IPS-NIHi11 (cell line): ENCODE measurements around the gene MAGT1.
A peak's percentile ranks its signal among the peaks of the same experiment; 100 is the strongest.
"Not testable (repeated sequence)": the region's sequence is repeated elsewhere in the genome, so short reads cannot be mapped to it uniquely, and the experiment has no call there.

ENCODE experiments used
- DNase-seq: peaks from one replicate; pipeline ENCODE4 v3.0.0; 2012; ENCODE audit warnings: mixed read lengths, low spot score

Gene MAGT1

GRCh38 chrX:77894921-77895886 lies at the start of gene MAGT1:
Gene MAGT1, minus strand, starts transcription at chrX:77895435. Its CDS starts 25 bp downstream, at chrX:77895410.
- peak; percentile 78 for DNase-seq

GRCh38 chrX:77945031-77945430 lies 49.8 kb upstream of the MAGT1 start:
- not testable (repeated sequence) for DNase-seq

GRCh38 chrX:77938083-77938680 lies 42.9 kb upstream of the MAGT1 start:
- no peak for DNase-seq

GRCh38 chrX:77937291-77937690 lies 42.1 kb upstream of the MAGT1 start:
- DNase-seq: no peak

DNA sequence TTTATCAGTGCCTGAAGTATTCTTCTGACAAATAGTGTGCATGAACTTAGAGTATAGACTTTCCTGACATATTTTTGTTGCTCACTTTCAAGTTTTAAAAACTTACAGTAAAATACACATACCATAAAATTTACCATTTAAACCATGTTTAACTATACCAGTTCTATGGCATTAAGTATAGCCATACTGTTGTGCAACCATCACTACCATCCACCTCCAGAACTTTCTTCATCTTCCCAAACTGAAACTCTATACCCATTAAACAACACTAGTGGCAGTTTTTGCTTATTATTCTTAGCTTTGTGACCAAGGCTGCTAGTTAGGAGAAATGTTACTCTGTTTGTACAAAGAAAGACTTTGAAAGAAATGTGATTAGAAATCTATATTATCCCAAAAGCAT lies 41.1 kb upstream of the MAGT1 start:
- DNase-seq: no peak

- DNase-seq: no peak
Observed at GRCh38 chrX:77935886-77936285, 40.7 kb upstream of the MAGT1 start.

GRCh38 chrX:77930581-77930980 lies 35.3 kb upstream of the MAGT1 start:
- no peak for DNase-seq

DNA sequence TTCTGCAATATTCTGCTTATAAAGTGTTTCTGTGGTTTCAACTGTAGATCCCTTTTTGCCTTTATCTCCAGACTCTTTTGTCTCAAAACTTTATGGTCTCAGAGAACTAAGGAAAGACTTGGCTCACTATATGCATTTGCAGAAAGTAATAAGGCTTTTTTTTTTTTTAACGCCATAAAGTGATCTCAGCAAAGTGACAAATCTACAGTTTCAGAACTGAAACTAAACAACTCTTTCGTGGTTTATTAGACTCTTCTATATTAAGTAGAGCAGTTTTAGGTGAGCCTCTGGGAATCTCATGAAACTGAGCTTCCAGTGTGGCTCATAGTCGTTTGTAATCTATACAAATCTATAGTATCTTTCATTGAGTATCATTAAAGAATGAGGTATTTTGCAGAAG lies 30.5 kb upstream of the MAGT1 start:
- no peak for DNase-seq

GRCh38 chrX:77924320-77924859 lies 29.2 kb upstream of the MAGT1 start:
- no peak for DNase-seq

- no peak for DNase-seq
Observed at GRCh38 chrX:77922787-77923186, 27.6 kb upstream of the MAGT1 start.

GRCh38 chrX:77919370-77919769 lies 24.1 kb upstream of the MAGT1 start:
- DNase-seq: not testable (repeated sequence)

DNA sequence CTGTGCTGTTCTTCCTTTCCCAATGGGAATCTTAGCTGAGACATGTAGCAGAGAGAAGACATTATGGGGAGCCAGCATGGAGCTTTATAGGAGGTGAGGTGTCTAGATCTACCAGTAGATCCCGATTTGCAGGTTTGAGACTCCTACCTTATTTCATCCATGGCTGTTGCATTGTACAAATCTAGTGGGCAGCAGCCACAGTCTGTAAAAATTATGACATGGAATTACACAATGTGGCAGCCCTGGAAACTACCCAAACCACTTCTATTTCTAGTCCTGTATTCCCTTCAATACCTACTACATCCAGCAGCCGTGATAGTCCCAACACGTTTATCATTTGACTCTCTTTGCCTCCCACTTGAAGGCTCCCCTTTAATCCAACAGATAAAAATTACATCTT lies 23.3 kb upstream of the MAGT1 start:
- no peak for DNase-seq

GRCh38 chrX:77917294-77917933 lies 22.2 kb upstream of the MAGT1 start:
- DNase-seq: no peak

- peak; percentile 88 for DNase-seq
Observed at GRCh38 chrX:77910108-77910840, 15.0 kb upstream of the MAGT1 start, which contains the start of gene ATP7A. Gene ATP7A, plus strand, starts transcription at chrX:77910693. Its CDS starts 60,949 bp downstream, at chrX:77971642.

- no peak for DNase-seq
Observed at GRCh38 chrX:77901506-77901905, 6.3 kb upstream of the MAGT1 start.

GRCh38 chrX:77900688-77901087 lies 5.5 kb upstream of the MAGT1 start:
- no peak for DNase-seq

- DNase-seq: peak; percentile 44
Observed at GRCh38 chrX:77899081-77899828, 4.0 kb upstream of the MAGT1 start, which contains the start of gene COX7B. Gene COX7B, plus strand, starts transcription at chrX:77899468. Its CDS starts 86 bp downstream, at chrX:77899554.

GRCh38 chrX:77893713-77894112 lies 1.5 kb downstream of the MAGT1 start:
- no peak for DNase-seq

GRCh38 chrX:77892887-77893286 lies 2.3 kb downstream of the MAGT1 start:
- no peak for DNase-seq

DNA sequence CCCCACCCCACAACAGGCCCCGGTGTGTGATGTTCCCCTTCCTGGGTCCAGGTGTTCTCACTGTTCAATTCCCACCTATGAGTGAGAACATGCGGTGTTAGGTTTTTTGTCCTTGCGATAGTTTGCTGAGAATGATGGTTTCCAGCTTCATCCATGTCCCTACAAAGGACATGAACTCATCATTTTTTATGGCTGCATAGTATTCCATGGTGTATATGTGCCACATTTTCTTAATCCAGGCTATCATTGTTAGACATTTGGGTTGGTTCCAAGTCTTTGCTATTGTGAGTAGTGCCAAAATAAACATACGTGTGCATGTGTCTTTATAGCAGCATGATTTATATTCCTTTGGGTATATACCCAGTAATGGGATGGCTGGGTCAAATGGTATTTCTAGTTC lies 13.8 kb downstream of the MAGT1 start:
- not testable (repeated sequence) for DNase-seq

GRCh38 chrX:77875372-77875771 lies 19.9 kb downstream of the MAGT1 start:
- DNase-seq: no peak
